ENCODE data around the gene HIVEP3.
A peak's percentile ranks its signal among the peaks of the same experiment; 100 is the strongest.
"Not testable (repeated sequence)": the region's sequence is repeated elsewhere in the genome, so short reads cannot be mapped to it uniquely, and the experiment has no call there.

HIVEP3 gene

DNA sequence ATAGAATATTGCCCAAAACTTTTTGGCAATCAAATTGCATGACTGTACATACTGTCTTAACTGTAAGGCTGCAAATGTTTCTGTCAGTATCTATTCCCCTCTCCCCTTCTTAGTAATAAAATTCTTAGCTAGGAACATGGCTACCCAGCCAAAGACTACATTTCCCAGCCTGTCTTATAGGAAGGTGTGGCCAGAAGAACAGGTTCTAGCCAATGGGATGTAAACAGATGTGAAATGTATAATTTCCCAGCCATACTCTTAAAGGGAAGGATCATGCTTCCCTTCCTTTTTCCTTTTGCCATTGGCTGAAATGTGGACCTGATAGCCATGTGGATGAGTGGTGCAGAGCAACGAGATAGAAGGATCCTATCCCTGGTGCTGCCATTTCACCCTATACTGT lies 7.0 kb upstream of the HIVEP3 start:
- no CpG with 5 or more reads among the region's 1 CpG for WGBS (ENCODE audit: insufficient coverage, insufficient read length)
- DNase-seq (ENCODE audit: low read depth, low spot score), result no peak
- Histone ChIP-seq H3K27ac (ENCODE audit: low read length) (no peak overlapping the region), H3K27me3 (ENCODE audit: control insufficient read depth, insufficient read depth, low read length) (no peaks in the 10 kb centered on the region), H3K9me3 (ENCODE audit: control insufficient read depth, insufficient read depth, low read length) (no peaks in the 10 kb centered on the region), H3K36me3 (ENCODE audit: control insufficient read depth, insufficient read depth, low read length) (no peaks in the 10 kb centered on the region), H3K4me3 (ENCODE audit: low read length) (no peak overlapping the region), H3K4me1 (ENCODE audit: control insufficient read depth, insufficient read depth, low read length) (no peaks in the 10 kb centered on the region)

DNA sequence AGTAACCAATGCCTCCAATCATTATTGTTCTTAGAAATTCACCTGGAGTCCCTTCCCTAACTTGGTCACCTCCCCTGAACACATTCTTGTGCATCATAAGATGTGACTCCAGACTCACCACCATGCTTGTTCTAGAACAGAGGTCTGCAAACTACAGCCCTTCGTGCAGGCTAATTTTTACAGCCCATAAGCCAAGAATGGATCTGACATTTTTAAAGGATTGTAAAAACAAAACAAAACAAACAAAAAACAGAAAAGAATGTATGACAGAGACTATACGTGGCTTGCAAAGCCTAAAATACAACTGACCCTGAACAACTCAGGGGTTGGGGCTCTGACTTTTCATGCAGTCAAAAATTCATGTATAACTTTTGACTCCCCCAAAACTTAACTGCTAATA lies 6.2 kb upstream of the HIVEP3 start:
- Histone ChIP-seq H3K27ac (ENCODE audit: low read length) (no peak overlapping the region), H3K4me3 (ENCODE audit: low read length) (no peak overlapping the region), H3K4me1 (ENCODE audit: control insufficient read depth, insufficient read depth, low read length) (no peaks in the 10 kb centered on the region), H3K27me3 (ENCODE audit: control insufficient read depth, insufficient read depth, low read length) (no peaks in the 10 kb centered on the region), H3K36me3 (ENCODE audit: control insufficient read depth, insufficient read depth, low read length) (no peaks in the 10 kb centered on the region), H3K9me3 (ENCODE audit: control insufficient read depth, insufficient read depth, low read length) (no peaks in the 10 kb centered on the region)
- WGBS (ENCODE audit: insufficient coverage, insufficient read length), result no CpG with 5 or more reads among the region's 2 CpGs
- no peak for DNase-seq (ENCODE audit: low read depth, low spot score)

GRCh38 chr1:41921271-41921670 lies 2.5 kb upstream of the HIVEP3 start:
- not testable (repeated sequence) for H3K9me3 ChIP-seq (ENCODE audit: control insufficient read depth, insufficient read depth, low read length); H3K36me3 ChIP-seq (ENCODE audit: control insufficient read depth, insufficient read depth, low read length); H3K27ac ChIP-seq (ENCODE audit: low read length); DNase-seq (ENCODE audit: low read depth, low spot score); H3K4me3 ChIP-seq (ENCODE audit: low read length); H3K4me1 ChIP-seq (ENCODE audit: control insufficient read depth, insufficient read depth, low read length)
- WGBS (ENCODE audit: insufficient coverage, insufficient read length), result no CpG with 5 or more reads among the region's 2 CpGs
- H3K27me3 ChIP-seq (ENCODE audit: control insufficient read depth, insufficient read depth, low read length), result peaks cover 18% of the 10 kb centered on the region

DNA sequence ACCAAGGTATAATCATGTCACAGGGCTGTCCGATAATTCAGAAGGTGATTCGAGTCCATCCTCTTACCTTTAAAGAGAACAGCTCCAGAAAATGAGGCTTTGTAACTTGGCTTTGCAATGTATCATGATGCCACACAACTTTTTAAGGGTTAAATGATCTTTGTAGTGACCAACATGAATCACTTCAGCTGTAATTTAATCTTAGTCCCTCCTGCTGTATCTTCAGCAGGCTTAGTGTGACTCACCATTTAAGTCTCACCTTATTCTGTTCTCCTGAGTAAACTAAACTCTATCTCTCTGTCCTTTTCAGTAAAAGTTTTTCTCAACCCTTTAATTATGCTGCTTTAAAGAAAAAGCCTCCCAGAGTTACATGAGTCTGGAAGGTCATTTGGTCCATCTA lies 1.9 kb upstream of the HIVEP3 start:
- peaks cover 18% of the 10 kb centered on the region for H3K27me3 ChIP-seq (ENCODE audit: control insufficient read depth, insufficient read depth, low read length)
- DNase-seq (ENCODE audit: low read depth, low spot score), result no peak
- no peaks in the 10 kb centered on the region for H3K4me1 ChIP-seq (ENCODE audit: control insufficient read depth, insufficient read depth, low read length)
- no CpG with 5 or more reads among the region's 2 CpGs for WGBS (ENCODE audit: insufficient coverage, insufficient read length)
- no peak overlapping the region for H3K27ac ChIP-seq (ENCODE audit: low read length)
- no peak overlapping the region for H3K4me3 ChIP-seq (ENCODE audit: low read length)
- no peaks in the 10 kb centered on the region for H3K9me3 ChIP-seq (ENCODE audit: control insufficient read depth, insufficient read depth, low read length)
- no peaks in the 10 kb centered on the region for H3K36me3 ChIP-seq (ENCODE audit: control insufficient read depth, insufficient read depth, low read length)

DNA sequence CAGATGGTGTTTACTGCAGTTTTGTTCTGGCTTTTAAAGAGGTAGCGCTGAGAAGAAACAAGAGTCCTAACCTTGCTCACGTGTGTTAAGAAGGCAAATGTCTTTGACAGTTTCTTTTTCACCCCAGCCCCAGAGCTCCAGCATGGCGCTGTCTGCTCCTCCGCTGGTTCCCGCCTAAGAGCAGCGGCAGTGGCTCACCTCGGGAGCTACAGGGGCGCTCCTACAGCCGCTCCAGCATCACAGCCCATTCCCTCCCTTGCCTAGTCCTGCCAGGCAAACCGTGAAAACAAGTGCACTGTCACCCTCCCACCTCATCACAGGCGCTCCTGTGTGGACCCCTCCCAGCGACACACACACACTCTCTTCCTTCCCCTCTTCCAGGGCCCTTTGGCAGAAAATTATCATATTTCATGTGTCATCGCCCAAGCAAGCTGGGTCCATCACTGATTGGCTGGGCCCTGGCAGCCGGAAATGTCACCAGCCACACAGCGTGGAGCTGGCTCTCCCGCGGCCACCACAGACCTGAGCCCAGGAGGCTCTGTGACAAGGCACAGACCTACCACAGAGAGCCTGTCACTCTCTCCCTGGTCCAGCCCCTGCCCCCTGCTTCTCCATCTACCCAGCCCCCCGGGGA lies 1.2 kb upstream of the HIVEP3 start:
- Histone ChIP-seq H3K36me3 (ENCODE audit: control insufficient read depth, insufficient read depth, low read length) (no peaks in the 10 kb centered on the region), H3K9me3 (ENCODE audit: control insufficient read depth, insufficient read depth, low read length) (no peaks in the 10 kb centered on the region), H3K4me3 (ENCODE audit: low read length) (peak overlapping the region; percentile 34; the same call in 1 of the 2 replicates), H3K4me1 (ENCODE audit: control insufficient read depth, insufficient read depth, low read length) (no peaks in the 10 kb centered on the region), H3K27me3 (ENCODE audit: control insufficient read depth, insufficient read depth, low read length) (peaks cover 18% of the 10 kb centered on the region), H3K27ac (ENCODE audit: low read length) (no peak overlapping the region)
- DNase-seq (ENCODE audit: low read depth, low spot score), result no peak
- no CpG with 5 or more reads among the region's 18 CpGs for WGBS (ENCODE audit: insufficient coverage, insufficient read length)

DNA sequence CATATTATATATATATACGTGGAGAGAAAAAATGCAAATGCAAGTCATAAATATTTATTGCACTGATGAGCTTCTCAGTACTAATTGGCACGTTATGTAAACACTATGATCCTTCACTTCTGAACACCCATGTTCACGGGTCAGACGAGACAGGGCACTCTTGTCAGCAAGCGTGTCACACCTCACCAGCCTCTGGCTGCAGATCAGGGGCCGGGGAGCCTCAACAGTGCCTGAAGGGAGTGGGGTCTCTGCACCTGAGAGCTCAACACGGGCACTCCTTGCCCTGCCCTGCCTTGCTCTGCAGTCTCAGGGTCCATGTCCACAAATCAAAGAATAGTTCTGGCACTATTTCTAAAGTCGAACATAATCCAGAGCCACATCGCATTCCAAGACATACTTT lies 409 bp upstream of the HIVEP3 start:
- Histone ChIP-seq H3K27ac (ENCODE audit: low read length) (no peak overlapping the region), H3K4me3 (ENCODE audit: low read length) (no peak overlapping the region), H3K27me3 (ENCODE audit: control insufficient read depth, insufficient read depth, low read length) (peaks cover 18% of the 10 kb centered on the region), H3K36me3 (ENCODE audit: control insufficient read depth, insufficient read depth, low read length) (no peaks in the 10 kb centered on the region), H3K9me3 (ENCODE audit: control insufficient read depth, insufficient read depth, low read length) (no peaks in the 10 kb centered on the region), H3K4me1 (ENCODE audit: control insufficient read depth, insufficient read depth, low read length) (no peaks in the 10 kb centered on the region)
- WGBS (ENCODE audit: insufficient coverage, insufficient read length), result no CpG with 5 or more reads among the region's 9 CpGs
- DNase-seq (ENCODE audit: low read depth, low spot score), result no peak

- H3K4me3 ChIP-seq (ENCODE audit: low read length), result peak overlapping the region; percentile 48; the same call in 1 of the 2 replicates
- DNase-seq (ENCODE audit: low read depth, low spot score), result no peak
- no peaks in the 10 kb centered on the region for H3K36me3 ChIP-seq (ENCODE audit: control insufficient read depth, insufficient read depth, low read length)
- no peaks in the 10 kb centered on the region for H3K9me3 ChIP-seq (ENCODE audit: control insufficient read depth, insufficient read depth, low read length)
- H3K27me3 ChIP-seq (ENCODE audit: control insufficient read depth, insufficient read depth, low read length), result peaks cover 18% of the 10 kb centered on the region
- no peak overlapping the region for H3K27ac ChIP-seq (ENCODE audit: low read length)
- H3K4me1 ChIP-seq (ENCODE audit: control insufficient read depth, insufficient read depth, low read length), result no peaks in the 10 kb centered on the region
- no CpG with 5 or more reads among the region's 53 CpGs for WGBS (ENCODE audit: insufficient coverage, insufficient read length)
Measured at GRCh38 chr1:41917835-41918449, 780 bp downstream of the HIVEP3 start.

- no peak overlapping the region for H3K4me3 ChIP-seq (ENCODE audit: low read length)
- H3K36me3 ChIP-seq (ENCODE audit: control insufficient read depth, insufficient read depth, low read length), result no peaks in the 10 kb centered on the region
- H3K27me3 ChIP-seq (ENCODE audit: control insufficient read depth, insufficient read depth, low read length), result peaks cover 18% of the 10 kb centered on the region
- no peak overlapping the region for H3K27ac ChIP-seq (ENCODE audit: low read length)
- H3K4me1 ChIP-seq (ENCODE audit: control insufficient read depth, insufficient read depth, low read length), result no peaks in the 10 kb centered on the region
- H3K9me3 ChIP-seq (ENCODE audit: control insufficient read depth, insufficient read depth, low read length), result no peaks in the 10 kb centered on the region
- DNase-seq (ENCODE audit: low read depth, low spot score), result no peak
- WGBS (ENCODE audit: insufficient coverage, insufficient read length), result no CpG with 5 or more reads among the region's 7 CpGs
Measured at GRCh38 chr1:41917076-41917475, 1.6 kb downstream of the HIVEP3 start.

DNA sequence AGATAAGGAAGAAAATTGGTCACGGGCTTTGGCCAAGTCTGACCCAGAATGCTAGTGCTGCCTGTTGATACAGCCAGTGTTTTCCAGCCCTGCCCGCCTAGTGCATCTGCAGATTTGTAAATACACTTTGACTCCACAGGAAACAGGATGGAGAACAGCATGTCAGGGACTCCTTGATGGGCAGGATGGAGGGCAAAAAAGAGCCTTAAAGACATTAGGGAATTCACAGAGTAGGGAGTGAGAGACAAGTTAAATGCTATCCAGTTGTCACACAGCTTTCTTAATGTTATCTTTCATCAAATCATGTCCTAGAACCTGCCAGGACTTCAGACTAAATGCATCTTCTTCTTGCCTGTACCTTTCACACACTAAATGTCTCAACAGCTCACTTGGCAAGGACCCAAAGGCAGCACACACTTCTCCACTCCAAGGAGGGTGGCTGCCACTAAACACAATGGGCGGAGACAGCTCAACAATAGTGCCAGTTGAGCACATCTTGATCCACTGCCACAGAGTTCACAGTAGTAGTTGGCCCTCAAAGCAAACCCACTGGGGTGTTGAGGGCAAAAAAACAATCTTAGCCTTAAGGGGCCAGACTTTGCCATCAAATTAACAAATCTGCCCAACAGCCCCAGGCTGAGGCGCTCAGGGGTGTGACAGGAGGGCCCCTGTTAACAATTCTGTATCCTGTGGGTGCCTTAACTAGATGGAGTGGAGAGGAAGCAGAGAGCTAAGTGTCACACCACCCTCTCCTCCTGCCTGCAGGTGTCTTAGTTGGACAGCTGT lies 2.7 kb downstream of the HIVEP3 start:
- H3K4me3 ChIP-seq (ENCODE audit: low read length), result no peak overlapping the region
- no peak overlapping the region for H3K27ac ChIP-seq (ENCODE audit: low read length)
- H3K4me1 ChIP-seq (ENCODE audit: control insufficient read depth, insufficient read depth, low read length), result no peaks in the 10 kb centered on the region
- peaks cover 18% of the 10 kb centered on the region for H3K27me3 ChIP-seq (ENCODE audit: control insufficient read depth, insufficient read depth, low read length)
- WGBS (ENCODE audit: insufficient coverage, insufficient read length), result no CpG with 5 or more reads among the region's 4 CpGs
- no peaks in the 10 kb centered on the region for H3K36me3 ChIP-seq (ENCODE audit: control insufficient read depth, insufficient read depth, low read length)
- no peak for DNase-seq (ENCODE audit: low read depth, low spot score)
- no peaks in the 10 kb centered on the region for H3K9me3 ChIP-seq (ENCODE audit: control insufficient read depth, insufficient read depth, low read length)

DNA sequence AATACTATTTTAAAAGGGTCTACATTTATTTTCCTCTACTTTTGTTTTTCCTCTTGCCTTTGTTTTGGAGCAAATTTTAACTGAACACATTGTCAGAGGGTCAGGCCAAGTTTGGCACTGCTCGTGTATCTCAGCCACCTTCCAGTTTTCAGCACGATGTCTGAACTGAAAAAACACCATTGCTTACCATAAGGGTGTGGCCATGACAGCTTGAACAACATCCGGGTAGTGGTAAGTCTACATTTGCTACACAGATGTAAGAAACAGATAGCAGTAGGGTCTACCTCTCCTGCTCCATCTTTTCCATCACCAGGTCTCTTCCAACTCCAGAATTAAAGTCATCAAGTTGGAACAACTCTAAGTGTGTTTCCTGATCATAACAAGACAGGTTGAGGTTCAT lies 4.2 kb downstream of the HIVEP3 start:
- no peak for DNase-seq (ENCODE audit: low read depth, low spot score)
- Histone ChIP-seq H3K4me3 (ENCODE audit: low read length) (no peak overlapping the region), H3K36me3 (ENCODE audit: control insufficient read depth, insufficient read depth, low read length) (no peaks in the 10 kb centered on the region), H3K4me1 (ENCODE audit: control insufficient read depth, insufficient read depth, low read length) (no peaks in the 10 kb centered on the region), H3K9me3 (ENCODE audit: control insufficient read depth, insufficient read depth, low read length) (no peaks in the 10 kb centered on the region), H3K27ac (ENCODE audit: low read length) (no peak overlapping the region), H3K27me3 (ENCODE audit: control insufficient read depth, insufficient read depth, low read length) (peaks cover 18% of the 10 kb centered on the region)
- no CpG with 5 or more reads among the region's 3 CpGs for WGBS (ENCODE audit: insufficient coverage, insufficient read length)

Data from iPS DF 6.9 (cell line).